B cell (primary cell): Measurements from ENCODE around the gene DNAJA2. TPM values are rescaled to one million over a fixed set of nuclear protein-coding genes. Genes with fewer than 3 reads are reported as not detected.

Source experiments
- ATAC-seq: fragments of 200-7000 bp; cut with Tn5 transposase; one replicate; pipeline ENCODE4 v1.10.0; 2021; ENCODE audit warnings: low read depth, mild to moderate bottlenecking, moderate number of reproducible peaks, moderate library complexity
- CTCF ChIA-PET: fragments of 350-600 bp; sonication (Branson Sonifier 250); formaldehyde crosslinking; loops from one replicate; lab custom pipeline; 2021; ENCODE audit warnings: antibody characterized with exemption, inconsistent platforms; lab: Charles Lee
- POLR2A ChIA-PET: fragments of 350-600 bp; sonication (Branson Sonifier 250); formaldehyde crosslinking; loops from one replicate; lab custom pipeline; 2021; ENCODE audit warnings: antibody characterized with exemption; lab: Charles Lee
- DNase-seq: peaks from one replicate; pipeline ENCODE4 v3.0.0; 2013
- H2AFZ ChIP-seq: 2 replicates; pipeline ENCODE4 v1.6.1; 2012; ENCODE audit warnings: mild to moderate bottlenecking, low read depth, low read length; ENCODE audit not compliant: insufficient read depth, poor library complexity, severe bottlenecking
- H3K27ac ChIP-seq, 2 donors: 1 replicate in 1 of 2; 2 replicates in 1 of 2; pipeline ENCODE4 v1.5.1; 2012 to 2013; ENCODE audit warnings: low read length in 2 of 2, mild to moderate bottlenecking in 2 of 2, moderate library complexity in 1 of 2
- H3K27me3 ChIP-seq, 4 experiments: fragments of 200-600 bp in 1 of 4; sonication (generic) in 1 of 4; replicated peaks in 1 of 4; 1 replicate in 2 of 4; 2 replicates in 2 of 4; pipeline versions ENCODE4 v1.6.1 to v1.7.0; 2013 to 2016; ENCODE audit warnings: low read length in 3 of 4, mild to moderate bottlenecking in 2 of 4, mixed read lengths in 1 of 4, moderate library complexity in 1 of 4; ENCODE audit not compliant: insufficient read depth in 4 of 4, control insufficient read depth in 3 of 4; ENCODE audit errors: control extremely low read depth in 1 of 4
- H3K36me3 ChIP-seq, 2 experiments: replicated peaks in 1 of 2; 1 replicate in 1 of 2; 2 replicates in 1 of 2; pipeline versions ENCODE4 v1.6.1 to v1.7.1; 2013; ENCODE audit warnings: low read length in 1 of 2; ENCODE audit not compliant: insufficient read depth in 2 of 2, control insufficient read depth in 1 of 2; ENCODE audit errors: control extremely low read depth in 1 of 2, extremely low read depth in 1 of 2
- H3K4me1 ChIP-seq, 2 donors: fragments of 200-600 bp in 1 of 2; sonication (generic) in 1 of 2; 1 replicate in 1 of 2; 2 replicates in 1 of 2; pipeline versions ENCODE4 v1.5.1 to v1.6.1; 2013 to 2017; ENCODE audit warnings: low read length in 2 of 2; ENCODE audit not compliant: control insufficient read depth in 2 of 2, insufficient read depth in 2 of 2
- H3K4me2 ChIP-seq: replicated peaks from 2 replicates; pipeline ENCODE3; 2012; ENCODE audit warnings: mild to moderate bottlenecking, low read depth, low read length; ENCODE audit not compliant: poor library complexity, severe bottlenecking
- H3K4me3 ChIP-seq, 5 experiments: fragments of 200-600 bp in 1 of 5; sonication (generic) in 1 of 5; 1 replicate in 3 of 5; 2 replicates in 2 of 5; pipeline versions ENCODE4 v1.5.1 to v1.7.0; 2011 to 2016; ENCODE audit warnings: low read length in 4 of 5, mild to moderate bottlenecking in 4 of 5, low read depth in 2 of 5, control low read depth in 1 of 5, moderate library complexity in 1 of 5; ENCODE audit not compliant: insufficient read depth in 1 of 5; ENCODE audit errors: control extremely low read depth in 1 of 5, extremely low read depth in 1 of 5
- H3K79me2 ChIP-seq: fragments of 200-600 bp; sonication (generic); one replicate; pipeline ENCODE4 v1.6.0; 2016; ENCODE audit warnings: low read length; ENCODE audit not compliant: control insufficient read depth, insufficient read depth
- H3K9ac ChIP-seq: fragments of 200-600 bp; sonication (generic); 2 replicates; pipeline ENCODE4 v1.6.1; 2017; ENCODE audit warnings: mild to moderate bottlenecking, low read length, moderate library complexity
- H3K9me3 ChIP-seq, 3 donors: one replicate each; pipeline versions ENCODE4 v1.6.1 to v1.7.1; 2013; ENCODE audit warnings: low read length in 2 of 3; ENCODE audit not compliant: control insufficient read depth in 2 of 3, insufficient read depth in 1 of 3; ENCODE audit errors: control extremely low read depth in 1 of 3
- H4K20me1 ChIP-seq: 2 replicates; pipeline ENCODE4 v1.6.0; 2012; ENCODE audit warnings: mild to moderate bottlenecking, low read length; ENCODE audit not compliant: insufficient read depth, control insufficient read depth, poor library complexity, severe bottlenecking
- H3K27ac Mint-ChIP-seq: one replicate; pipeline ENCODE4 v1.8.0; 2021; ENCODE audit warnings: mixed read lengths
- H3K27me3 Mint-ChIP-seq: one replicate; pipeline ENCODE4 v1.8.0; 2021; ENCODE audit warnings: mixed read lengths
- H3K4me1 Mint-ChIP-seq: one replicate; pipeline ENCODE4 v1.8.0; 2021; ENCODE audit warnings: mixed read lengths
- H3K4me3 Mint-ChIP-seq: one replicate; pipeline ENCODE4 v1.8.0; 2021; ENCODE audit warnings: mixed read lengths
- H3K9me3 Mint-ChIP-seq: one replicate; pipeline ENCODE4 v1.8.0; 2022; ENCODE audit warnings: mixed read lengths; ENCODE audit not compliant: insufficient read depth
- EZH2 ChIP-seq: IDR thresholded peaks from 2 replicates; pipeline ENCODE4 v1.6.1; 2012; ENCODE audit warnings: borderline replicate concordance, low read depth, mild to moderate bottlenecking, moderate library complexity, low read length; ENCODE audit not compliant: insufficient read depth, poor library complexity, severe bottlenecking
- whole genome bisulfite sequencing: methylation state at CpG from one replicate; pipeline ENCODE4 v1.1.5; 2013; ENCODE audit warnings: missing lambda C conversion rate; ENCODE audit not compliant: insufficient coverage; 5-methylcytosine and 5-hydroxymethylcytosine counted together
- intact Hi-C: fragments of 100-400 bp; cut with micrococcal nuclease; formaldehyde crosslinking; loops from one replicate; pipeline ENCODE4 v1.10.0; 2022
- polyA plus RNA-seq: library from polyadenylated mRNA; depleted of rRNA; stranded (reverse); fragments of >200 nt; gene quantifications from 2 replicates; pipeline ENCODE4 v1.2.3, GENCODE V29; 2012
- total RNA-seq, 2 donors: library from RNA; stranded (reverse); fragments of 120-200 nt in 1 of 2; gene quantifications; 1 replicate in 1 of 2; 2 replicates in 1 of 2; pipeline versions ENCODE4 v1.2.3 to v1.2.4, GENCODE V29; 2013 to 2022
- TF ChIP-seq, protein P1 (sequence below): fragments of 200-600 bp; IDR thresholded peaks from one replicate; pipeline ENCODE4 v1.8.0; 2022; ENCODE audit warnings: antibody characterized with exemption, mild to moderate bottlenecking

Gene DNAJA2
- total and polyA plus RNA-seq, 2 donors (not counting 1 experiment from before 2014, with no cell fraction given), result 8.8 to 57.0 TPM

DNA sequence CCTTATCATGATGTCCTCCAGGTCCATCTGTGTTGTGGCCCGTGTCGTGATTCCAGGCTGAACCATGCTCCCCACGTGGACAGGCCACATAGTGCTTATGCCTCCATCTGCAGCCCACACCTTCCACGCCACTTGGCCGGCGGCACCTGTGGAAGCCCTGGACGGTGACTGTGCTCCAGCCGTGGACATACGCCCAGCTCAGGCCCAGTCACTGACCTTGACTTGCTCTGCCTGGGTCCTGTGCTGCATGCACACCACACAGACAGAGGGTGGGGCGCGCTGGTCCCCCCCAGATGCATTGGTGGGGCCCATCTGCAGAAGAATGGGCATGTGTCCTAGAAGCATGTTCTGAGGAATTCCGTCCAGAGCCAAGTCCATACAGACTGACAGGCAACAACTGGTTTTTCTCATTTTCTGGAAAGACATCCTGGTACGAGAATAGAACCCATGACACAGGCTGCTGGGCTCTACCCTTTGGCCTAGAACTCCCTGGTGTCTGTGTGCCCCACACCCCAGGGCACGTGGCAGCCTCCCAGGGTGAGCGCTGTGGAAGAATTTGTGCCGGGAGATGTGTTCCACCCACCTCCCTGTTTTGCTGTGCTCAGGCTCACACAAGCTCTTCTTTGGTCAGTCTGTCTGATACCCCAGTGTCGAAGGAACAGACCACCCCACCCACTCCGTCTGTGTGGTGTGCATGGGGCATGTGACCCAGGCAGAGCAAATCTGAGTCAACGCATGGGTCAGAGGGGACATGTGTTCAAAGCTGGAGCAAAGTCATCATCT is 49.8 kb downstream of the DNAJA2 start:
- peaks cover 0 to 29% of the 10 kb centered on the region in 2 experiments for H3K36me3 ChIP-seq
- CTCF ChIA-PET, result interaction anchor here (2.2 to 10.6 kb wide), 3 partner anchors 71 to 250 kb away, joined by 9 to 149 read pairs (median 118); no protein-coding TSS in a partner anchor

More for the DNA sequence above, 49.8 kb downstream of the DNAJA2 start:
- Mint-ChIP-seq H3K27ac (no peak overlapping the region), H3K27me3 (no peaks in the 10 kb centered on the region), H3K4me1 (peaks cover 24% of the 10 kb centered on the region), H3K9me3 (no peaks in the 10 kb centered on the region), H3K4me3 (no peak overlapping the region)
- Histone ChIP-seq H2AFZ (no peak overlapping the region), H3K27me3 (no peaks in the 10 kb centered on the region), H3K4me2 (no peak overlapping the region), H4K20me1 (no peaks in the 10 kb centered on the region), H3K9ac (no peak overlapping the region), H3K27ac (no peak overlapping the region), H3K9me3 (no peaks in the 10 kb centered on the region), H3K79me2 (no peaks in the 10 kb centered on the region), H3K4me1 (peaks cover 5 to 23% of the 10 kb centered on the region in 2 donors), H3K4me3 (no peak overlapping the region)
- TF ChIP-seq, protein P1, sequence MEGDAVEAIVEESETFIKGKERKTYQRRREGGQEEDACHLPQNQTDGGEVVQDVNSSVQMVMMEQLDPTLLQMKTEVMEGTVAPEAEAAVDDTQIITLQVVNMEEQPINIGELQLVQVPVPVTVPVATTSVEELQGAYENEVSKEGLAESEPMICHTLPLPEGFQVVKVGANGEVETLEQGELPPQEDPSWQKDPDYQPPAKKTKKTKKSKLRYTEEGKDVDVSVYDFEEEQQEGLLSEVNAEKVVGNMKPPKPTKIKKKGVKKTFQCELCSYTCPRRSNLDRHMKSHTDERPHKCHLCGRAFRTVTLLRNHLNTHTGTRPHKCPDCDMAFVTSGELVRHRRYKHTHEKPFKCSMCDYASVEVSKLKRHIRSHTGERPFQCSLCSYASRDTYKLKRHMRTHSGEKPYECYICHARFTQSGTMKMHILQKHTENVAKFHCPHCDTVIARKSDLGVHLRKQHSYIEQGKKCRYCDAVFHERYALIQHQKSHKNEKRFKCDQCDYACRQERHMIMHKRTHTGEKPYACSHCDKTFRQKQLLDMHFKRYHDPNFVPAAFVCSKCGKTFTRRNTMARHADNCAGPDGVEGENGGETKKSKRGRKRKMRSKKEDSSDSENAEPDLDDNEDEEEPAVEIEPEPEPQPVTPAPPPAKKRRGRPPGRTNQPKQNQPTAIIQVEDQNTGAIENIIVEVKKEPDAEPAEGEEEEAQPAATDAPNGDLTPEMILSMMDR, result no peak
- TF ChIP-seq EZH2, result no peak
- WGBS, result 97% methylated on average over 17 of the region's 19 CpGs
- POLR2A ChIA-PET, result no interaction called here
- ATAC-seq (no peak), DNase-seq (no peak)
- intact Hi-C loops, result loop anchor here (10.0 kb wide), 1 partner anchor 369 kb away; no protein-coding TSS in a partner anchor
